ENCODE measurements around the gene TMEM59. TPM values are rescaled to one million over a fixed set of nuclear protein-coding genes. Genes with fewer than 3 reads are reported as not detected.
"Not testable (repeated sequence)": the region's sequence is repeated elsewhere in the genome, so short reads cannot be mapped to it uniquely, and the experiment has no call there.

The TMEM59 gene
- total RNA-seq, 2 donors from 2014 or later: 782 to 1,105 TPM

GRCh38 chr1:54017979-54018378, 35.0 kb downstream of the TMEM59 start, which contains the start of gene LDLRAD1:
TSS of gene LDLRAD1 (minus strand) at chr1:54018186. CDS start at chr1:54018112, 74 bp downstream.
- intact Hi-C loops (cut with DNase I, micrococcal nuclease): no loop called here
- ATAC-seq (peak; percentile 85), DNase-seq (peak; percentile 42 to 54)

GRCh38 chr1:54016343-54017282, 36.4 kb downstream of the TMEM59 start:
- intact Hi-C loops (cut with DNase I, micrococcal nuclease): no loop called here
- peak; percentile 26 to 40 for DNase-seq
- ATAC-seq: peak; percentile 83

GRCh38 chr1:54014009-54014629, 38.9 kb downstream of the TMEM59 start:
- DNase-seq (no peak), ATAC-seq (no peak)
- intact Hi-C loops (cut with DNase I, micrococcal nuclease): no loop called here

- no peak for ATAC-seq
- intact Hi-C loops (cut with DNase I, micrococcal nuclease): no loop called here
- DNase-seq: no peak
These were observed 39.5 kb downstream of the TMEM59 start for GRCh38 chr1:54013393-54014008.

GRCh38 chr1:54012863-54013262, 40.1 kb downstream of the TMEM59 start:
- intact Hi-C loops (cut with DNase I, micrococcal nuclease): no loop called here
- ATAC-seq: no peak
- DNase-seq: no peak

GRCh38 chr1:54012008-54012325, 41.0 kb downstream of the TMEM59 start:
- ATAC-seq (no peak), DNase-seq (no peak)
- intact Hi-C loops (cut with DNase I, micrococcal nuclease): no loop called here

- ATAC-seq (no peak), DNase-seq (no peak)
- intact Hi-C loops (cut with DNase I, micrococcal nuclease): no loop called here
These were observed 41.5 kb downstream of the TMEM59 start for GRCh38 chr1:54011316-54012007.

GRCh38 chr1:54010415-54011117, 42.4 kb downstream of the TMEM59 start:
- no peak for DNase-seq
- intact Hi-C loops (cut with DNase I, micrococcal nuclease): no loop called here
- no peak for ATAC-seq

GRCh38 chr1:54009406-54009805, 43.6 kb downstream of the TMEM59 start:
- intact Hi-C loops (cut with DNase I, micrococcal nuclease): no loop called here
- ATAC-seq: no peak
- DNase-seq: no peak

GRCh38 chr1:54008876-54009275, 44.1 kb downstream of the TMEM59 start:
- no peak for ATAC-seq
- no peak for DNase-seq
- intact Hi-C loops (cut with DNase I, micrococcal nuclease): no loop called here

GRCh38 chr1:54007613-54008012, 45.4 kb downstream of the TMEM59 start:
- intact Hi-C loops (cut with DNase I, micrococcal nuclease): no loop called here
- DNase-seq (no peak), ATAC-seq (no peak)

GRCh38 chr1:54006508-54006907, 46.5 kb downstream of the TMEM59 start:
- DNase-seq (no peak), ATAC-seq (no peak)
- intact Hi-C loops (cut with DNase I, micrococcal nuclease): no loop called here

GRCh38 chr1:54004481-54005049, 48.4 kb downstream of the TMEM59 start:
- ATAC-seq (no peak), DNase-seq (no peak)
- intact Hi-C loops (cut with DNase I, micrococcal nuclease): no loop called here

GRCh38 chr1:54003750-54004480, 49.1 kb downstream of the TMEM59 start:
- ATAC-seq; intact Hi-C loops (cut with DNase I, micrococcal nuclease); DNase-seq: not testable (repeated sequence)

GRCh38 chr1:54003249-54003646, 49.8 kb downstream of the TMEM59 start:
- intact Hi-C loops (cut with DNase I, micrococcal nuclease): no loop called here
- no peak for ATAC-seq
- no peak for DNase-seq

GRCh38 chr1:54002544-54003248, 50.3 kb downstream of the TMEM59 start:
- no peak for DNase-seq
- intact Hi-C loops (cut with DNase I, micrococcal nuclease): no loop called here
- ATAC-seq: no peak

- intact Hi-C loops (cut with DNase I, micrococcal nuclease): no loop called here
- DNase-seq (no peak), ATAC-seq (no peak)
These were observed 51.4 kb downstream of the TMEM59 start for GRCh38 chr1:54001591-54001990.
